Endothelial cell of umbilical vein (primary cell): ENCODE results near the gene LKAAEAR1. TPM values are rescaled to one million over a fixed set of nuclear protein-coding genes. Genes with fewer than 3 reads are reported as not detected.

ENCODE experiments used
- BruUV-seq: library from RNA; stranded (reverse); fragments of 400-500 nt; replicated peaks from 2 replicates; lab custom pipeline; 2021; lab: Mats Ljungman, UMichigan
- CTCF ChIA-PET: fragments of 300-600, 350-600 bp; sonication (Branson Sonifier 250); formaldehyde crosslinking; loops from one replicate; lab custom pipeline; 2021; ENCODE audit warnings: antibody characterized with exemption, inconsistent platforms; lab: Charles Lee
- POLR2A ChIA-PET: fragments of 300-600, 350-600 bp; sonication (Branson Sonifier 250); formaldehyde crosslinking; loops from one replicate; lab custom pipeline; 2021; ENCODE audit warnings: antibody characterized with exemption, inconsistent platforms; lab: Charles Lee
- DNase-seq: peaks from one replicate; pipeline ENCODE4 v3.0.0-alpha.2; 2011; ENCODE audit warnings: low read depth, low spot score
- FAIRE-seq: peaks from 2 replicates; lab custom pipeline; 2011; peaks lifted over from hg19 to GRCh38; lab: Jason Lieb, UNC
- H2AFZ ChIP-seq: 2 replicates; pipeline ENCODE4 v1.6.0; 2012; ENCODE audit warnings: low read depth, low read length, control low read depth, inconsistent platforms
- H3K27ac ChIP-seq: 2 replicates; pipeline ENCODE4 v1.5.1; 2011; ENCODE audit warnings: low read depth, mild to moderate bottlenecking, control low read depth, low read length, moderate library complexity; ENCODE audit not compliant: insufficient read depth
- H3K27me3 ChIP-seq, 2 experiments: 2 replicates each; pipeline versions ENCODE4 v1.6.0 to v1.6.1; 2011; ENCODE audit warnings: low read length in 2 of 2, mixed read lengths in 1 of 2; ENCODE audit not compliant: control insufficient read depth in 2 of 2, insufficient read depth in 2 of 2
- H3K36me3 ChIP-seq, 2 experiments: 2 replicates in 1 of 2; 3 replicates in 1 of 2; pipeline ENCODE4 v1.5.1; 2011; ENCODE audit warnings: low read length in 2 of 2, mild to moderate bottlenecking in 1 of 2, moderate library complexity in 1 of 2; ENCODE audit not compliant: control insufficient read depth in 2 of 2, insufficient read depth in 2 of 2; ENCODE audit errors: extremely low read depth in 1 of 2
- H3K4me1 ChIP-seq: 3 replicates; pipeline ENCODE4 v1.5.1; 2011; ENCODE audit warnings: mild to moderate bottlenecking, low read length; ENCODE audit not compliant: control insufficient read depth, insufficient read depth; ENCODE audit errors: extremely low read depth
- H3K4me2 ChIP-seq: 2 replicates; pipeline ENCODE4 v1.6.1; 2011; ENCODE audit warnings: low read length, control low read depth, mixed read lengths; ENCODE audit not compliant: insufficient read depth
- H3K4me3 ChIP-seq, 3 experiments: fragments of 200-600 bp in 1 of 3; sonication (generic), shearing (Covaris generic) in 1 of 3; replicated peaks in 1 of 3; 2 replicates each; pipeline ENCODE4 v1.5.1; 2011 to 2016; ENCODE audit warnings: control low read depth in 3 of 3, low read length in 3 of 3, mild to moderate bottlenecking in 2 of 3, inconsistent platforms in 1 of 3, low read depth in 1 of 3, moderate library complexity in 1 of 3; ENCODE audit not compliant: insufficient read depth in 1 of 3
- H3K79me2 ChIP-seq: 2 replicates; pipeline ENCODE4 v1.6.0; 2012; ENCODE audit warnings: low read length, inconsistent platforms; ENCODE audit not compliant: control insufficient read depth, insufficient read depth
- H3K9ac ChIP-seq: replicated peaks from 2 replicates; pipeline ENCODE3; 2011; ENCODE audit warnings: low read length, control low read depth; ENCODE audit not compliant: insufficient read depth; ENCODE audit errors: extremely low read depth
- H3K9me1 ChIP-seq: replicated peaks from 3 replicates; pipeline ENCODE4 v1.6.0; 2011; ENCODE audit warnings: mild to moderate bottlenecking, low read length; ENCODE audit not compliant: control insufficient read depth, insufficient read depth; ENCODE audit errors: extremely low read depth
- H3K9me3 ChIP-seq: replicated peaks from 2 replicates; pipeline ENCODE4 v1.5.1; 2012; ENCODE audit warnings: low read length, inconsistent platforms; ENCODE audit not compliant: control insufficient read depth, insufficient read depth
- H4K20me1 ChIP-seq: replicated peaks from 2 replicates; pipeline ENCODE3; 2011; ENCODE audit warnings: mild to moderate bottlenecking, low read length; ENCODE audit not compliant: control insufficient read depth, insufficient read depth; ENCODE audit errors: extremely low read depth
- EZH2 ChIP-seq: IDR thresholded peaks from 2 replicates; pipeline ENCODE4 v1.6.1; 2012; ENCODE audit warnings: borderline replicate concordance, low read depth, mild to moderate bottlenecking, moderate library complexity, low read length, inconsistent platforms; ENCODE audit not compliant: severe bottlenecking
- FOS ChIP-seq: IDR thresholded peaks from 2 replicates; pipeline ENCODE4 v1.6.1; 2011; ENCODE audit warnings: mild to moderate bottlenecking, low read length, moderate library complexity, borderline replicate concordance; ENCODE audit not compliant: insufficient read depth
- GATA2 ChIP-seq: IDR thresholded peaks from 2 replicates; pipeline ENCODE4 v1.7.0; 2011; ENCODE audit warnings: low read depth, mild to moderate bottlenecking, moderate library complexity, mixed read lengths, low read length; ENCODE audit not compliant: insufficient read length, insufficient read depth
- JUN ChIP-seq: IDR thresholded peaks from 2 replicates; pipeline ENCODE4 v1.6.1; 2011; ENCODE audit warnings: borderline replicate concordance, low read depth; ENCODE audit not compliant: insufficient read length, insufficient read depth
- MYC ChIP-seq: IDR thresholded peaks from one replicate; pipeline ENCODE4 v1.6.1; 2011; ENCODE audit warnings: mild to moderate bottlenecking, low read depth, low read length
- POLR2A ChIP-seq: IDR thresholded peaks from 2 replicates; pipeline ENCODE4 v1.6.1; 2012; ENCODE audit warnings: low read depth, mild to moderate bottlenecking, control low read depth, low read length
- POLR2AphosphoS5 ChIP-seq: IDR thresholded peaks from 2 replicates; pipeline ENCODE4 v1.6.1; 2012; ENCODE audit warnings: low read depth, mild to moderate bottlenecking, control low read depth, low read length, moderate library complexity; ENCODE audit not compliant: insufficient read depth
- dilution Hi-C: fragments of 300-500 bp; cut with MboI; formaldehyde crosslinking; loops from one replicate; pipeline ENCODE4 v1.15.0; 2019; ENCODE audit warnings: low sequenced_read_pairs; ENCODE audit not compliant: extremely low pct_ligation_motif_present
- intact Hi-C: fragments of 100-400 bp; cut with micrococcal nuclease; formaldehyde crosslinking; loops from one replicate; pipeline ENCODE4 v1.10.0; 2022
- polyA plus RNA-seq, 4 experiments: library from polyadenylated mRNA; depleted of rRNA in 3 of 4; stranded (reverse) in 3 of 4; unstranded in 1 of 4; fragments of >200 nt; gene quantifications; 2 replicates each; pipeline versions ENCODE4 v1.2.1 to v1.2.3, GENCODE V29; 2011 to 2012; ENCODE audit warnings: missing spikeins in 1 of 4
- total RNA-seq: library from RNA; stranded (reverse); gene quantifications from 2 replicates; pipeline ENCODE4 v1.2.3, GENCODE V29; 2021
- TF ChIP-seq, protein P1 (sequence below): IDR thresholded peaks from 2 replicates; pipeline ENCODE4 v1.6.1; 2011; ENCODE audit not compliant: insufficient read depth, insufficient read length
- TF ChIP-seq, protein P2 (sequence below), 2 donors: IDR thresholded peaks; 1 replicate in 1 of 2; 2 replicates in 1 of 2; pipeline ENCODE4 v1.5.1; 2011; ENCODE audit warnings: low read length in 2 of 2, mild to moderate bottlenecking in 2 of 2, moderate library complexity in 2 of 2, control low read depth in 1 of 2, inconsistent platforms in 1 of 2, low read depth in 1 of 2; ENCODE audit not compliant: insufficient read depth in 1 of 2; ENCODE audit errors: extremely low read depth in 1 of 2

Gene LKAAEAR1
- total and polyA plus RNA-seq, 2 donors (not counting 3 experiments of a cell fraction or from before 2014, with no cell fraction given), result 0.29 TPM; not detected in 1

GRCh38 chr20:64072498-64073063 is 11.6 kb downstream of the LKAAEAR1 start:
- intact Hi-C loops, result no loop called here
- H3K9me3 ChIP-seq, result no peaks in the 10 kb centered on the region

More at GRCh38 chr20:64072498-64073063, 11.6 kb downstream of the LKAAEAR1 start:
- Histone ChIP-seq H3K27me3 (no peaks in the 10 kb centered on the region), H3K9me1 (no peaks in the 10 kb centered on the region), H3K36me3 (peaks cover 0 to 21% of the 10 kb centered on the region in 2 experiments), H3K4me1 (no peaks in the 10 kb centered on the region), H3K4me2 (no peak overlapping the region), H2AFZ (no peak overlapping the region), H3K9ac (no peak overlapping the region), H3K4me3 (no peak overlapping the region), H3K79me2 (peaks cover 2% of the 10 kb centered on the region), H4K20me1 (no peaks in the 10 kb centered on the region), H3K27ac (no peak overlapping the region)
- FAIRE-seq (no peak), DNase-seq (no peak)
- ChIA-PET POLR2A (no interaction called here), CTCF (interaction anchor here (1.2 to 1.5 kb wide), 3 partner anchors 19 to 34 kb away, joined by 3 to 5 read pairs (median 5); no protein-coding TSS in a partner anchor)
- dilution Hi-C loops, result no loop called here
- TF ChIP-seq GATA2 (no peak), POLR2AphosphoS5 (no peak), MYC (no peak), EZH2 (no peak), POLR2A (no peak), JUN (no peak), FOS (no peak)
- TF ChIP-seq, protein P1, sequence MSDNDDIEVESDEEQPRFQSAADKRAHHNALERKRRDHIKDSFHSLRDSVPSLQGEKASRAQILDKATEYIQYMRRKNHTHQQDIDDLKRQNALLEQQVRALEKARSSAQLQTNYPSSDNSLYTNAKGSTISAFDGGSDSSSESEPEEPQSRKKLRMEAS, result no peak
- TF ChIP-seq, protein P2, sequence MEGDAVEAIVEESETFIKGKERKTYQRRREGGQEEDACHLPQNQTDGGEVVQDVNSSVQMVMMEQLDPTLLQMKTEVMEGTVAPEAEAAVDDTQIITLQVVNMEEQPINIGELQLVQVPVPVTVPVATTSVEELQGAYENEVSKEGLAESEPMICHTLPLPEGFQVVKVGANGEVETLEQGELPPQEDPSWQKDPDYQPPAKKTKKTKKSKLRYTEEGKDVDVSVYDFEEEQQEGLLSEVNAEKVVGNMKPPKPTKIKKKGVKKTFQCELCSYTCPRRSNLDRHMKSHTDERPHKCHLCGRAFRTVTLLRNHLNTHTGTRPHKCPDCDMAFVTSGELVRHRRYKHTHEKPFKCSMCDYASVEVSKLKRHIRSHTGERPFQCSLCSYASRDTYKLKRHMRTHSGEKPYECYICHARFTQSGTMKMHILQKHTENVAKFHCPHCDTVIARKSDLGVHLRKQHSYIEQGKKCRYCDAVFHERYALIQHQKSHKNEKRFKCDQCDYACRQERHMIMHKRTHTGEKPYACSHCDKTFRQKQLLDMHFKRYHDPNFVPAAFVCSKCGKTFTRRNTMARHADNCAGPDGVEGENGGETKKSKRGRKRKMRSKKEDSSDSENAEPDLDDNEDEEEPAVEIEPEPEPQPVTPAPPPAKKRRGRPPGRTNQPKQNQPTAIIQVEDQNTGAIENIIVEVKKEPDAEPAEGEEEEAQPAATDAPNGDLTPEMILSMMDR (IDR thresholded peaks at IDR 0.05; ENCODE audit: extremely low read depth in 1 of 2, insufficient read depth in 1 of 2, low read depth in 1 of 2, low read length in 2 of 2), result no peak
- no TSS peak for BruUV-seq
